ENCODE data around the gene ZDHHC8. TPM values are rescaled to one million over a fixed set of nuclear protein-coding genes. Genes with fewer than 3 reads are reported as not detected.

The ZDHHC8 gene
- total RNA-seq, 2 experiments from 2014 or later = 44.5 to 44.8 TPM

- H3K27ac Mint-ChIP-seq = no peak overlapping the region
- intact Hi-C loops (cut with micrococcal nuclease) = no loop called here
- H3K4me3 Mint-ChIP-seq = no peak overlapping the region
- CTCF ChIA-PET = no interaction called here
- H3K4me1 Mint-ChIP-seq (ENCODE audit: low read depth) = peaks cover 37% of the 10 kb centered on the region
- no peak for DNase-seq
- no peak for ATAC-seq
- no peak for TF ChIP-seq CTCF (IDR thresholded peaks at IDR 0.05)
- H3K36me3 Mint-ChIP-seq (ENCODE audit: low read depth) = peaks cover 3% of the 10 kb centered on the region
- POLR2A ChIA-PET = interaction anchor here (0.9 to 1.8 kb wide), 3 partner anchors 9 to 18 kb away, joined by 3 to 6 read pairs (median 4); no protein-coding TSS in a partner anchor
- no peaks in the 10 kb centered on the region for H3K9me3 Mint-ChIP-seq
- no peaks in the 10 kb centered on the region for H3K27me3 Mint-ChIP-seq
Observed at GRCh38 chr22:20135806-20136602, 4.4 kb downstream of the ZDHHC8 start.

- no peaks in the 10 kb centered on the region for H3K9me3 Mint-ChIP-seq
- no peak for ATAC-seq
- DNase-seq = no peak
- H3K27ac Mint-ChIP-seq = no peak overlapping the region
- ChIA-PET CTCF (no interaction called here), POLR2A (interaction anchor here (1.8 kb wide), 1 partner anchor 13 kb away, joined by 4 read pairs; no protein-coding TSS in a partner anchor)
- TF ChIP-seq CTCF (IDR thresholded peaks at IDR 0.05) = no peak
- no peaks in the 10 kb centered on the region for H3K27me3 Mint-ChIP-seq
- H3K4me1 Mint-ChIP-seq (ENCODE audit: low read depth) = peaks cover 37% of the 10 kb centered on the region
- H3K36me3 Mint-ChIP-seq (ENCODE audit: low read depth) = peaks cover 3% of the 10 kb centered on the region
- H3K4me3 Mint-ChIP-seq = no peak overlapping the region
- intact Hi-C loops (cut with micrococcal nuclease) = no loop called here
Observed at GRCh38 chr22:20136603-20136873, 4.9 kb downstream of the ZDHHC8 start.

- H3K36me3 Mint-ChIP-seq (ENCODE audit: low read depth) = peaks cover 3% of the 10 kb centered on the region
- TF ChIP-seq CTCF (IDR thresholded peaks at IDR 0.05) = no peak
- peaks cover 37% of the 10 kb centered on the region for H3K4me1 Mint-ChIP-seq (ENCODE audit: low read depth)
- no peak overlapping the region for H3K27ac Mint-ChIP-seq
- H3K4me3 Mint-ChIP-seq = no peak overlapping the region
- intact Hi-C loops (cut with micrococcal nuclease) = no loop called here
- ATAC-seq (no peak), DNase-seq (no peak)
- POLR2A ChIA-PET = interaction anchor here (0.9 to 1.8 kb wide), 2 partner anchors 13 to 19 kb away, joined by 3 to 4 read pairs; no protein-coding TSS in a partner anchor
- no peaks in the 10 kb centered on the region for H3K27me3 Mint-ChIP-seq
- no peaks in the 10 kb centered on the region for H3K9me3 Mint-ChIP-seq
- CTCF ChIA-PET = interaction anchor here (1.2 kb wide), 1 partner anchor 8 kb away, joined by 3 read pairs; no protein-coding TSS in a partner anchor
Observed at GRCh38 chr22:20137113-20137512, 5.5 kb downstream of the ZDHHC8 start.

- intact Hi-C loops (cut with micrococcal nuclease) = no loop called here
- CTCF ChIA-PET = interaction anchor here (1.2 kb wide), 1 partner anchor 9 kb away, joined by 3 read pairs; no protein-coding TSS in a partner anchor
- H3K27ac Mint-ChIP-seq = no peak overlapping the region
- H3K27me3 Mint-ChIP-seq = no peaks in the 10 kb centered on the region
- POLR2A ChIA-PET = interaction anchor here (0.9 to 1.8 kb wide), 2 partner anchors 14 to 20 kb away, joined by 3 to 4 read pairs; no protein-coding TSS in a partner anchor
- TF ChIP-seq CTCF (IDR thresholded peaks at IDR 0.05) = no peak
- peaks cover 3% of the 10 kb centered on the region for H3K36me3 Mint-ChIP-seq (ENCODE audit: low read depth)
- no peak for DNase-seq
- ATAC-seq = no peak
- no peaks in the 10 kb centered on the region for H3K9me3 Mint-ChIP-seq
- H3K4me3 Mint-ChIP-seq = no peak overlapping the region
- H3K4me1 Mint-ChIP-seq (ENCODE audit: low read depth) = peaks cover 34% of the 10 kb centered on the region
Observed at GRCh38 chr22:20137671-20138416, 6.2 kb downstream of the ZDHHC8 start.

- Mint-ChIP-seq H3K4me3 (no peak overlapping the region), H3K27me3 (no peaks in the 10 kb centered on the region), H3K4me1 (ENCODE audit: low read depth) (peaks cover 29% of the 10 kb centered on the region), H3K9me3 (no peaks in the 10 kb centered on the region), H3K36me3 (ENCODE audit: low read depth) (peaks cover 3% of the 10 kb centered on the region), H3K27ac (no peak overlapping the region)
- ATAC-seq = no peak
- POLR2A ChIA-PET = no interaction called here
- intact Hi-C loops (cut with micrococcal nuclease) = no loop called here
- CTCF ChIA-PET = no interaction called here
- TF ChIP-seq CTCF (IDR thresholded peaks at IDR 0.05) = no peak
- no peak for DNase-seq
Observed at GRCh38 chr22:20138417-20138738, 6.8 kb downstream of the ZDHHC8 start.
